ENCODE results near the gene CAMKK1. TPM values are rescaled to one million over a fixed set of nuclear protein-coding genes. Genes with fewer than 3 reads are reported as not detected.
A peak's percentile ranks its signal among the peaks of the same experiment; 100 is the strongest.

The CAMKK1 gene
- total and polyA plus RNA-seq, 8 donors = 4.2 to 23.0 (median 6.0) TPM

GRCh38 chr17:3880983-3881382 lies 11.9 kb downstream of the CAMKK1 start:
- H3K27ac ChIP-seq = no peak overlapping the region
- H3K4me3 ChIP-seq = no peak overlapping the region
- no peaks in the 10 kb centered on the region for H3K36me3 ChIP-seq
- no peaks in the 10 kb centered on the region for H3K27me3 ChIP-seq
- DNase-seq (no peak), ATAC-seq (no peak), FAIRE-seq (no peak)
- no peaks in the 10 kb centered on the region for H3K9me3 ChIP-seq
- no peaks in the 10 kb centered on the region for H3K4me1 ChIP-seq
- 83 to 89% methylated on average over 7 of the region's 7 CpGs for WGBS, 2 donors
- intact Hi-C loops (cut with DNase I) = no loop called here
- no peak for TF ChIP-seq CTCF (IDR thresholded peaks at IDR 0.05)

- H3K27ac ChIP-seq = no peak overlapping the region
- H3K9me3 ChIP-seq = no peaks in the 10 kb centered on the region
Observed at GRCh38 chr17:3879591-3880417, 13.0 kb downstream of the CAMKK1 start.

GRCh38 chr17:3879186-3879585 lies 13.7 kb downstream of the CAMKK1 start:
- Histone ChIP-seq H3K27ac (no peak overlapping the region), H3K4me3 (no peak overlapping the region), H3K27me3 (no peaks in the 10 kb centered on the region), H3K4me1 (no peaks in the 10 kb centered on the region), H3K36me3 (no peaks in the 10 kb centered on the region), H3K9me3 (no peaks in the 10 kb centered on the region)
- 63 to 78% methylated on average over 4 to 5 of the region's 5 CpGs for WGBS, 2 donors
- intact Hi-C loops (cut with DNase I) = no loop called here
- DNase-seq (peak in 1 of 6 donors; percentile 43), ATAC-seq (peak; percentile 34 to 73 (median 52)), FAIRE-seq (no peak)
- no peak for TF ChIP-seq CTCF (IDR thresholded peaks at IDR 0.05)

More at GRCh38 chr17:3879591-3880417, 13.0 kb downstream of the CAMKK1 start:
- DNase-seq (peak in 1 of 6 donors; percentile 21), ATAC-seq (peak in 1 of 4 donors; percentile 32), FAIRE-seq (no peak)
- intact Hi-C loops (cut with DNase I) = no loop called here
- Histone ChIP-seq H3K4me3 (no peak overlapping the region), H3K27me3 (no peaks in the 10 kb centered on the region), H3K4me1 (no peaks in the 10 kb centered on the region), H3K36me3 (no peaks in the 10 kb centered on the region)
- no peak for TF ChIP-seq CTCF (IDR thresholded peaks at IDR 0.05)
- WGBS, 2 donors = 64 to 77% methylated on average over 25 of the region's 25 CpGs

GRCh38 chr17:3877220-3877619 lies 15.6 kb downstream of the CAMKK1 start:
- no peak for TF ChIP-seq CTCF (IDR thresholded peaks at IDR 0.05)
- FAIRE-seq (no peak), DNase-seq (no peak), ATAC-seq (no peak)
- no peak overlapping the region for H3K4me3 ChIP-seq
- H3K4me1 ChIP-seq = no peaks in the 10 kb centered on the region
- no peaks in the 10 kb centered on the region for H3K9me3 ChIP-seq
- no peak overlapping the region for H3K27ac ChIP-seq
- H3K36me3 ChIP-seq = peaks cover 0 to 11% (median 0%) of the 10 kb centered on the region in 3 donors
- 75 to 77% methylated on average over 8 of the region's 8 CpGs for WGBS, 2 donors
- intact Hi-C loops (cut with DNase I) = no loop called here
- no peaks in the 10 kb centered on the region for H3K27me3 ChIP-seq

- TF ChIP-seq CTCF (IDR thresholded peaks at IDR 0.05) = no peak
- H3K27ac ChIP-seq = no peak overlapping the region
- peaks cover 0 to 11% (median 0%) of the 10 kb centered on the region in 3 donors for H3K36me3 ChIP-seq
- DNase-seq (no peak), ATAC-seq (no peak), FAIRE-seq (no peak)
- H3K9me3 ChIP-seq = no peaks in the 10 kb centered on the region
- intact Hi-C loops (cut with DNase I) = no loop called here
- H3K4me3 ChIP-seq = no peak overlapping the region
- H3K4me1 ChIP-seq = no peaks in the 10 kb centered on the region
- WGBS, 2 donors = 94 to 99% methylated on average over 7 of the region's 7 CpGs
- no peaks in the 10 kb centered on the region for H3K27me3 ChIP-seq
Observed at GRCh38 chr17:3875317-3875716, 17.5 kb downstream of the CAMKK1 start.
